Measurements from ENCODE around the gene ALPK3. TPM values are rescaled to one million over a fixed set of nuclear protein-coding genes. Genes with fewer than 3 reads are reported as not detected.
A peak's percentile ranks its signal among the peaks of the same experiment; 100 is the strongest.

Gene ALPK3
- total RNA-seq, 1 experiment from 2014 or later: 2.0 TPM

DNA sequence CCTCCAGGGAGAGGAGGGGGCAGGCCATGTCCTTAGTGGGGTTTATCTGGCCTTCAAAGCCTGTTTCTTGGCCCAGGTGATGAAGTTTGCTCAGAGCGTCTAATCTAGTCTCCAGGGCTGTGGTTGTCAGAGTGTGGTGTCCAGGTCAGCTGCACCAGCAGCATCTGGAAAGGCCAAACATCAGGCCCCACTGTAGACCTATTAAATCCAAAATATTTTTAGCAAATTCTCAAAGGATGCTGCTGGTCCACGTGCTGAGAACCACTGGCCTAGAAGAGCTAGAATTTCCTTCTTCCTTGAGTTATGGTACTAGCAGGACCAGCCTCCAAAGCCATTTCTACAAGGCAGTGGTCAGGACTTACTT, 96.2 kb downstream of the ALPK3 start:
- H3K4me1 ChIP-seq (ENCODE audit: control insufficient read depth in 1 of 2, insufficient read depth in 2 of 2, low read length in 2 of 2): peaks cover 41 to 44% of the 10 kb centered on the region in 2 experiments
- ChIA-PET CTCF (no interaction called here), RAD21 (ENCODE audit: low non-redundant PET in 1 of 2, low total read pairs in 2 of 2, uncharacterized antibody in 2 of 2, unreplicated experiment in 2 of 2) (no interaction called here), POLR2A (interaction anchor here (1.5 kb wide), 1 partner anchor 17 kb away, joined by 4 read pairs; no protein-coding TSS in a partner anchor)
- no peak for TF ChIP-seq CBX3 (IDR thresholded peaks at IDR 0.05; ENCODE audit: low read depth)
- TF ChIP-seq FOSL1 (IDR thresholded peaks at IDR 0.05; ENCODE audit: low read depth): no peak
- TF ChIP-seq SP1 (IDR thresholded peaks at IDR 0.05; ENCODE audit: low read depth): no peak
- TF ChIP-seq, protein P1, sequence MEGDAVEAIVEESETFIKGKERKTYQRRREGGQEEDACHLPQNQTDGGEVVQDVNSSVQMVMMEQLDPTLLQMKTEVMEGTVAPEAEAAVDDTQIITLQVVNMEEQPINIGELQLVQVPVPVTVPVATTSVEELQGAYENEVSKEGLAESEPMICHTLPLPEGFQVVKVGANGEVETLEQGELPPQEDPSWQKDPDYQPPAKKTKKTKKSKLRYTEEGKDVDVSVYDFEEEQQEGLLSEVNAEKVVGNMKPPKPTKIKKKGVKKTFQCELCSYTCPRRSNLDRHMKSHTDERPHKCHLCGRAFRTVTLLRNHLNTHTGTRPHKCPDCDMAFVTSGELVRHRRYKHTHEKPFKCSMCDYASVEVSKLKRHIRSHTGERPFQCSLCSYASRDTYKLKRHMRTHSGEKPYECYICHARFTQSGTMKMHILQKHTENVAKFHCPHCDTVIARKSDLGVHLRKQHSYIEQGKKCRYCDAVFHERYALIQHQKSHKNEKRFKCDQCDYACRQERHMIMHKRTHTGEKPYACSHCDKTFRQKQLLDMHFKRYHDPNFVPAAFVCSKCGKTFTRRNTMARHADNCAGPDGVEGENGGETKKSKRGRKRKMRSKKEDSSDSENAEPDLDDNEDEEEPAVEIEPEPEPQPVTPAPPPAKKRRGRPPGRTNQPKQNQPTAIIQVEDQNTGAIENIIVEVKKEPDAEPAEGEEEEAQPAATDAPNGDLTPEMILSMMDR (IDR thresholded peaks at IDR 0.05 in 2 of 3, conservative IDR thresholded peaks at IDR 0.05 in 1 of 3; ENCODE audit: borderline replicate concordance in 1 of 3, insufficient read depth in 1 of 3, low read depth in 2 of 3, low read length in 2 of 3): no peak
- TF ChIP-seq ELF1 (IDR thresholded peaks at IDR 0.05; ENCODE audit: borderline replicate concordance, low read depth): no peak
- TF ChIP-seq EZH2 (IDR thresholded peaks at IDR 0.05): no peak
- no peak for TF ChIP-seq JUND (IDR thresholded peaks at IDR 0.05)
- TF ChIP-seq ZFX (IDR thresholded peaks at IDR 0.05): no peak
- TF ChIP-seq, protein P2, sequence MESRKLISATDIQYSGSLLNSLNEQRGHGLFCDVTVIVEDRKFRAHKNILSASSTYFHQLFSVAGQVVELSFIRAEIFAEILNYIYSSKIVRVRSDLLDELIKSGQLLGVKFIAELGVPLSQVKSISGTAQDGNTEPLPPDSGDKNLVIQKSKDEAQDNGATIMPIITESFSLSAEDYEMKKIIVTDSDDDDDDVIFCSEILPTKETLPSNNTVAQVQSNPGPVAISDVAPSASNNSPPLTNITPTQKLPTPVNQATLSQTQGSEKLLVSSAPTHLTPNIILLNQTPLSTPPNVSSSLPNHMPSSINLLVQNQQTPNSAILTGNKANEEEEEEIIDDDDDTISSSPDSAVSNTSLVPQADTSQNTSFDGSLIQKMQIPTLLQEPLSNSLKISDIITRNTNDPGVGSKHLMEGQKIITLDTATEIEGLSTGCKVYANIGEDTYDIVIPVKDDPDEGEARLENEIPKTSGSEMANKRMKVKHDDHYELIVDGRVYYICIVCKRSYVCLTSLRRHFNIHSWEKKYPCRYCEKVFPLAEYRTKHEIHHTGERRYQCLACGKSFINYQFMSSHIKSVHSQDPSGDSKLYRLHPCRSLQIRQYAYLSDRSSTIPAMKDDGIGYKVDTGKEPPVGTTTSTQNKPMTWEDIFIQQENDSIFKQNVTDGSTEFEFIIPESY (IDR thresholded peaks at IDR 0.05; ENCODE audit: extremely low read depth, insufficient replicate concordance, low read length): no peak
- TF ChIP-seq POLR2AphosphoS5 (IDR thresholded peaks at IDR 0.05; ENCODE audit: low read depth, low read length): no peak
- TF ChIP-seq EGR1 (IDR thresholded peaks at IDR 0.05; ENCODE audit: low read depth): no peak
- TF ChIP-seq ATF3 (IDR thresholded peaks at IDR 0.05): no peak
- no peak for TF ChIP-seq SRF (IDR thresholded peaks at IDR 0.05; ENCODE audit: low read depth)
- TF ChIP-seq YY1 (IDR thresholded peaks at IDR 0.05; ENCODE audit: extremely low read depth, insufficient replicate concordance, low read depth, low read length): no peak
- no peak for TF ChIP-seq RAD21 (IDR thresholded peaks at IDR 0.05; ENCODE audit: low read depth)
- TF ChIP-seq, protein P3, sequence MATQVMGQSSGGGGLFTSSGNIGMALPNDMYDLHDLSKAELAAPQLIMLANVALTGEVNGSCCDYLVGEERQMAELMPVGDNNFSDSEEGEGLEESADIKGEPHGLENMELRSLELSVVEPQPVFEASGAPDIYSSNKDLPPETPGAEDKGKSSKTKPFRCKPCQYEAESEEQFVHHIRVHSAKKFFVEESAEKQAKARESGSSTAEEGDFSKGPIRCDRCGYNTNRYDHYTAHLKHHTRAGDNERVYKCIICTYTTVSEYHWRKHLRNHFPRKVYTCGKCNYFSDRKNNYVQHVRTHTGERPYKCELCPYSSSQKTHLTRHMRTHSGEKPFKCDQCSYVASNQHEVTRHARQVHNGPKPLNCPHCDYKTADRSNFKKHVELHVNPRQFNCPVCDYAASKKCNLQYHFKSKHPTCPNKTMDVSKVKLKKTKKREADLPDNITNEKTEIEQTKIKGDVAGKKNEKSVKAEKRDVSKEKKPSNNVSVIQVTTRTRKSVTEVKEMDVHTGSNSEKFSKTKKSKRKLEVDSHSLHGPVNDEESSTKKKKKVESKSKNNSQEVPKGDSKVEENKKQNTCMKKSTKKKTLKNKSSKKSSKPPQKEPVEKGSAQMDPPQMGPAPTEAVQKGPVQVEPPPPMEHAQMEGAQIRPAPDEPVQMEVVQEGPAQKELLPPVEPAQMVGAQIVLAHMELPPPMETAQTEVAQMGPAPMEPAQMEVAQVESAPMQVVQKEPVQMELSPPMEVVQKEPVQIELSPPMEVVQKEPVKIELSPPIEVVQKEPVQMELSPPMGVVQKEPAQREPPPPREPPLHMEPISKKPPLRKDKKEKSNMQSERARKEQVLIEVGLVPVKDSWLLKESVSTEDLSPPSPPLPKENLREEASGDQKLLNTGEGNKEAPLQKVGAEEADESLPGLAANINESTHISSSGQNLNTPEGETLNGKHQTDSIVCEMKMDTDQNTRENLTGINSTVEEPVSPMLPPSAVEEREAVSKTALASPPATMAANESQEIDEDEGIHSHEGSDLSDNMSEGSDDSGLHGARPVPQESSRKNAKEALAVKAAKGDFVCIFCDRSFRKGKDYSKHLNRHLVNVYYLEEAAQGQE (IDR thresholded peaks at IDR 0.05; ENCODE audit: low read depth): no peak
- TF ChIP-seq CEBPB (IDR thresholded peaks at IDR 0.05; ENCODE audit: low read depth): no peak
- H4K20me1 ChIP-seq (ENCODE audit: insufficient read depth): no peaks in the 10 kb centered on the region
- ATAC-seq (no peak), DNase-seq (ENCODE audit: low read depth, low spot score) (no peak)
- H3K27ac ChIP-seq (ENCODE audit: low read depth, low read length): peak overlapping the region; percentile 68; the same call in 1 of the 2 replicates
- no peak overlapping the region for H3K4me3 ChIP-seq (replicated peaks in 1 of 2; ENCODE audit: low read depth in 1 of 2, low read length in 2 of 2)
- intact Hi-C loops (cut with micrococcal nuclease): no loop called here
- peak overlapping the region; percentile 58; the same call in 1 of the 2 replicates for H3K4me2 ChIP-seq (ENCODE audit: low read length)
- no peaks in the 10 kb centered on the region for H3K9me2 ChIP-seq (ENCODE audit: insufficient read depth)
- H2AFZ ChIP-seq (ENCODE audit: low read depth, low read length, poor library complexity, severe bottlenecking): no peak overlapping the region
- H3K79me2 ChIP-seq (ENCODE audit: insufficient read depth, low read length): no peaks in the 10 kb centered on the region
- no TSS peak for BruUV-seq (replicated peaks)
- no peaks in the 10 kb centered on the region for H3K36me3 ChIP-seq (ENCODE audit: control insufficient read depth in 1 of 2, insufficient read depth in 2 of 2, low read length in 2 of 2)
- no peak overlapping the region for H3K9ac ChIP-seq (ENCODE audit: low read length)
- H3K9me3 ChIP-seq (ENCODE audit: control insufficient read depth in 1 of 2, insufficient read depth in 1 of 2, low read depth in 1 of 2, low read length in 2 of 2): no peaks in the 10 kb centered on the region
- H3K27me3 ChIP-seq (ENCODE audit: insufficient read depth, low read length): no peaks in the 10 kb centered on the region
